ENCODE data around the gene ANKS6. TPM values are rescaled to one million over a fixed set of nuclear protein-coding genes. Genes with fewer than 3 reads are reported as not detected.

The ANKS6 gene
- total RNA-seq, 2 donors from 2014 or later: 3.3 to 8.7 TPM

DNA sequence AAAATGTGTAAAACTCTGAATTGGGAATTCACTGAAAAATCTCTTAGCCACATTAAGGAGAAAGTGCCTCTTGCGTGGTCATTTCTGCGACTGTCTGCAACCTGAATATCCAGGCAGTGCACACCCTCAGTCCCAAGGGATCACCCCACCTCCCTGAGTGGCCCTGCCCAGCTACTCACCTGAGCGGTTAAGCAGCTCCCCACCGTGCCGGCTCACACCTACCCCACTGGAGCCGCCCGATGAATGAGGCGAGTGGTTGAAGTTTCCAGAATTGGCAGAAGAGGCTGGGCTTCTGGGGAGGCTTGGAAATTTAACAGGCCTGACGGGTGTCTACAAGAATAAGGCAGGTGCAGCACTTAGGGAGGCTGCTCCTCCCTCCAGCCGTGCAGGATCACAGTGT lies 25.6 kb downstream of the ANKS6 start:
- H3K27me3 ChIP-seq: no peaks in the 10 kb centered on the region
- H3K4me3 ChIP-seq: no peak overlapping the region
- TF ChIP-seq, protein P1, sequence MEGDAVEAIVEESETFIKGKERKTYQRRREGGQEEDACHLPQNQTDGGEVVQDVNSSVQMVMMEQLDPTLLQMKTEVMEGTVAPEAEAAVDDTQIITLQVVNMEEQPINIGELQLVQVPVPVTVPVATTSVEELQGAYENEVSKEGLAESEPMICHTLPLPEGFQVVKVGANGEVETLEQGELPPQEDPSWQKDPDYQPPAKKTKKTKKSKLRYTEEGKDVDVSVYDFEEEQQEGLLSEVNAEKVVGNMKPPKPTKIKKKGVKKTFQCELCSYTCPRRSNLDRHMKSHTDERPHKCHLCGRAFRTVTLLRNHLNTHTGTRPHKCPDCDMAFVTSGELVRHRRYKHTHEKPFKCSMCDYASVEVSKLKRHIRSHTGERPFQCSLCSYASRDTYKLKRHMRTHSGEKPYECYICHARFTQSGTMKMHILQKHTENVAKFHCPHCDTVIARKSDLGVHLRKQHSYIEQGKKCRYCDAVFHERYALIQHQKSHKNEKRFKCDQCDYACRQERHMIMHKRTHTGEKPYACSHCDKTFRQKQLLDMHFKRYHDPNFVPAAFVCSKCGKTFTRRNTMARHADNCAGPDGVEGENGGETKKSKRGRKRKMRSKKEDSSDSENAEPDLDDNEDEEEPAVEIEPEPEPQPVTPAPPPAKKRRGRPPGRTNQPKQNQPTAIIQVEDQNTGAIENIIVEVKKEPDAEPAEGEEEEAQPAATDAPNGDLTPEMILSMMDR (IDR thresholded peaks at IDR 0.05): no peak
- no peak overlapping the region for H3K27ac ChIP-seq
- peak; percentile 30 for DNase-seq (ENCODE audit: low spot score)
- peaks cover 43% of the 10 kb centered on the region for H3K36me3 ChIP-seq
- no peaks in the 10 kb centered on the region for H3K4me1 ChIP-seq
- no peaks in the 10 kb centered on the region for H3K9me3 ChIP-seq

DNA sequence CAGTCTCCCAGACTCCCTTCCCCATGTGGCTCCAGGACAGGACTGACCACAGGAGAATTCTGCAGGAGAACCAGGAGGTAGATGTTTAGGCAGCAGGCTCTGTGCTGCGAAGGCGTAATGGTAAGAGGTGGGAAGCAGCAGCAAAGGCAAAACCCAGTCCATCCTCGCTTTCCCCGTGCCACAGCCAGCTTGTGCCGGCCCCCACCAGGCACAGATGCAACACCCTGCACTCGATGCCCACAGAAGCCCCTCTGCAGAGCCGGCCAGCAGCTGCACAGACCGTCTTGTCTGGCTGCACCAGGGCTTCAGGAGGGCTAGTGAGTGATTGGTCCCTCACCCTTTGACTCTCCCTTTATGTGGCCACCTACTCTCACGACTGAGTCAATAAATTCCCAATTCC lies 28.0 kb downstream of the ANKS6 start:
- TF ChIP-seq, protein P1 (IDR thresholded peaks at IDR 0.05): no peak
- Histone ChIP-seq H3K4me3 (no peak overlapping the region), H3K36me3 (peaks cover 38% of the 10 kb centered on the region), H3K4me1 (no peaks in the 10 kb centered on the region), H3K27ac (no peak overlapping the region), H3K9me3 (peaks cover 0 to 6% of the 10 kb centered on the region in 2 donors), H3K27me3 (no peaks in the 10 kb centered on the region)
- no peak for DNase-seq (ENCODE audit: low spot score)

DNA sequence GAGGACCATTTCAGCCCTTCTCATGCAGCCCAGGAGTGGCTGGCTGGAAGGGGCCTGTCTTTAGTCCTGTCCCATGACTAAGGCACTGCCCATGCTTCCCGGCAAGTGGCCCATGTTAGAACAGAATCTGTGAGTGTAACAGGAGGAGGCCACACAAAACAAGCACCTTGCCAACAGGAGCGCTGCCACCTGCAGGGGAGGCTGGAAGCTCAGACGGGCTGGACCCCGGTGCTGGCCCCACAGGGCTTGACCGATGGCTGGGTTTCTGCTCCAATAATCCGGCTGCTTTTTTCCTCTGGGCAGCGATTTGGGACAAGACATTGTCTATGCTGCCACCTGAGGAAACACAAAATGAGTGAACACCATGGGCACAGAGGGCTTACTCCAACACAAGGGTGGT lies 28.4 kb downstream of the ANKS6 start:
- Histone ChIP-seq H3K4me1 (no peaks in the 10 kb centered on the region), H3K27ac (no peak overlapping the region), H3K36me3 (peaks cover 34% of the 10 kb centered on the region), H3K9me3 (peaks cover 0 to 6% of the 10 kb centered on the region in 2 donors), H3K4me3 (no peak overlapping the region), H3K27me3 (no peaks in the 10 kb centered on the region)
- peak; percentile 23 for DNase-seq (ENCODE audit: low spot score)
- TF ChIP-seq, protein P1 (IDR thresholded peaks at IDR 0.05): no peak

DNA sequence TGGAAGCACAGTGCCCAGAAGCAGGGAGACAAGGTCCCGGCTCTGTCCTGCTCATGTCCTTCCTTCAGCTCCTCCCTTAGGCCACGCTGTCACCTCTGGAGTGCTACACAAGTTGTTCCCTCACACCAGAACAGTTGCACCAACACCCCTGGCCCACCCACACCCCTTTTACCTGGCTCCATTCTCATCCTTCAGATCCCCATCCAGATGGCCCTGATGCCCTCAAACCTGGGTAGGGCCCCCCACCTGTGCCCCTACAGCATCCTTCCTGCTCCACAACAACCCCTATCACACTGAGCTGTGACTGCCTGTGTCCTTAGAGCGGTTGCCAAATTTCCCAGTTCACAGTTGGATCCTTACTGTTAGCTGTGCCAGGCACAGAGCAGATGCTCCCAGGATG lies 29.2 kb downstream of the ANKS6 start:
- Histone ChIP-seq H3K9me3 (peaks cover 0 to 6% of the 10 kb centered on the region in 2 donors), H3K4me1 (no peaks in the 10 kb centered on the region), H3K4me3 (no peak overlapping the region), H3K36me3 (peaks cover 30% of the 10 kb centered on the region), H3K27ac (no peak overlapping the region), H3K27me3 (no peaks in the 10 kb centered on the region)
- TF ChIP-seq, protein P1 (IDR thresholded peaks at IDR 0.05): no peak
- peak; percentile 21 for DNase-seq (ENCODE audit: low spot score)

DNA sequence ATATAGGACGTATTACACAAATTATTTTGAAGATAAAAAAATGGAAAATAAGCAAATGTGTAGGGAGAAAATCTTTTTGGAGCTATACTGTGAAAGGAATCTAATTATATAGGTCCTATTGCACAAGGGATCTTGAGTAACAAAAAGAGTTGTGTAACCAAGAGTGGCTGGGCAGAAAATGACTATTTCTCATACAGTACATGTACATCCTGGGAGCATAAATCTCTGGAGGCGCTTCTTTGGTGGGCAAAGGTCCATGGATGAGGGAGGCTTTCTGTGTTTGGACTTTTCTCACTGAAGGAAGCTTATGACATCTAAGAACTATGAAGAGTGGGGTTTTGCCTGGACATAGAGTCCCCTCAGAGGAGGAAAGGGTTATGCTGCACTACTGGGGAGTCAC lies 29.8 kb downstream of the ANKS6 start:
- Histone ChIP-seq H3K36me3 (peaks cover 24% of the 10 kb centered on the region), H3K4me1 (no peaks in the 10 kb centered on the region), H3K9me3 (peaks cover 0 to 6% of the 10 kb centered on the region in 2 donors), H3K4me3 (no peak overlapping the region), H3K27me3 (no peaks in the 10 kb centered on the region), H3K27ac (no peak overlapping the region)
- no peak for DNase-seq (ENCODE audit: low spot score)
- TF ChIP-seq, protein P1 (IDR thresholded peaks at IDR 0.05): no peak

DNA sequence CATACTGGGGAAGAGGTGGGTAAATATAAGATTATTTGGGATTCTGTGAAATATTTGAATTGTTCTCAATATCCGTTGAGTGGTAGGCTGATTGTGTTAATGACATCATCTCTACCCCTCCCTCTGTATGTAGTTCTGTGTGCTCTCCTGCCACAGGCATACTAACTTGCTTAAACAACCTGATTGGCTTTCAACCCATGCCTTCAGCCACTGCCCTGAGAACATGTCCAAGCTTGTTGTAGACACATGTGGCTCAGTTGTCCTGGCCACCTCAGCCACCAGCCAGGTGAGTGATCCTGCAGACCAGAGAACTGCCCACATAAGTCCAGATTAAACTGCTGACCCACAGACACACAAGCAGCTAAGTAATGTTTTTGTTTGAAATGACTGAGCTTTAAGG lies 31.1 kb downstream of the ANKS6 start:
- Histone ChIP-seq H3K27me3 (no peaks in the 10 kb centered on the region), H3K27ac (no peak overlapping the region), H3K9me3 (peaks cover 0 to 6% of the 10 kb centered on the region in 2 donors), H3K4me1 (no peaks in the 10 kb centered on the region), H3K36me3 (peaks cover 13% of the 10 kb centered on the region), H3K4me3 (no peak overlapping the region)
- TF ChIP-seq, protein P1 (IDR thresholded peaks at IDR 0.05): no peak
- DNase-seq (ENCODE audit: low spot score): no peak

All from right atrium auricular region (tissue), 2 donors.